Spinal cord (tissue), 10 donors: ENCODE results near the gene TPM2. TPM values are rescaled to one million over a fixed set of nuclear protein-coding genes. Genes with fewer than 3 reads are reported as not detected.
A peak's percentile ranks its signal among the peaks of the same experiment; 100 is the strongest.

Experiments used
- DNase-seq, 6 donors: peaks; one replicate each; pipeline versions ENCODE4 v3.0.0 to v3.0.0-alpha.2; 2013 to 2015; ENCODE audit warnings: low spot score in 6 of 6, low read depth in 4 of 6
- H3K27ac ChIP-seq: one replicate; pipeline ENCODE4 v1.5.1; 2013; ENCODE audit warnings: low read depth, low read length, control low read depth
- H3K27me3 ChIP-seq: one replicate; pipeline ENCODE4 v1.6.1; 2013; ENCODE audit warnings: low read length; ENCODE audit not compliant: control insufficient read depth, insufficient read depth
- H3K36me3 ChIP-seq: one replicate; pipeline ENCODE4 v1.6.1; 2013; ENCODE audit warnings: low read length; ENCODE audit not compliant: control insufficient read depth, insufficient read depth
- H3K4me1 ChIP-seq: one replicate; pipeline ENCODE4 v1.6.1; 2013; ENCODE audit warnings: low read length; ENCODE audit not compliant: control insufficient read depth, insufficient read depth
- H3K4me3 ChIP-seq: one replicate; pipeline ENCODE4 v1.5.1; 2013; ENCODE audit warnings: low read depth, low read length, control low read depth
- H3K9me3 ChIP-seq: one replicate; pipeline ENCODE4 v1.6.1; 2013; ENCODE audit warnings: low read length; ENCODE audit not compliant: control insufficient read depth, insufficient read depth
- WGBS: methylation state at CpG from one replicate; pipeline ENCODE4 v1.1.5; 2013; ENCODE audit warnings: missing lambda C conversion rate; ENCODE audit not compliant: insufficient coverage; 5-methylcytosine and 5-hydroxymethylcytosine counted together
- polyA plus RNA-seq, 2 donors: library from polyadenylated mRNA; unstranded; fragments of 120-200 nt; gene quantifications; one replicate each; pipeline ENCODE4 v1.2.1, GENCODE V29; 2013; ENCODE audit not compliant: insufficient read length in 2 of 2
- total RNA-seq, 2 donors: library from RNA; depleted of rRNA in 1 of 2; stranded (reverse); fragments of 120-200 nt in 1 of 2; fragments of >200 nt in 1 of 2; gene quantifications; one replicate each; pipeline versions ENCODE4 v1.2.3 to v1.2.4, GENCODE V29; 2013 to 2014
- donor health status: healthy.

Gene TPM2
- total and polyA plus RNA-seq, 4 donors: 29.6 to 191 (median 96.9) TPM

GRCh38 chr9:35700031-35700430 is 10.3 kb upstream of the TPM2 start:
- H3K9me3 ChIP-seq: no peaks in the 10 kb centered on the region
- H3K36me3 ChIP-seq: peaks cover 76% of the 10 kb centered on the region
- no peak overlapping the region for H3K4me3 ChIP-seq
- no peak for DNase-seq
- H3K27me3 ChIP-seq: no peaks in the 10 kb centered on the region
- no peaks in the 10 kb centered on the region for H3K4me1 ChIP-seq
- WGBS: 78% methylated on average over 11 of the region's 11 CpGs
- H3K27ac ChIP-seq: no peak overlapping the region

- Histone ChIP-seq H3K9me3 (no peaks in the 10 kb centered on the region), H3K4me3 (no peak overlapping the region), H3K27ac (no peak overlapping the region), H3K4me1 (no peaks in the 10 kb centered on the region), H3K27me3 (no peaks in the 10 kb centered on the region), H3K36me3 (peaks cover 58% of the 10 kb centered on the region)
- DNase-seq: no peak
- 87% methylated on average over 3 of the region's 5 CpGs for WGBS
Observed at GRCh38 chr9:35698231-35698630, 8.5 kb upstream of the TPM2 start.

GRCh38 chr9:35697486-35697885 is 7.8 kb upstream of the TPM2 start:
- Histone ChIP-seq H3K27ac (no peak overlapping the region), H3K4me3 (no peak overlapping the region), H3K9me3 (no peaks in the 10 kb centered on the region), H3K4me1 (no peaks in the 10 kb centered on the region), H3K36me3 (peaks cover 51% of the 10 kb centered on the region), H3K27me3 (no peaks in the 10 kb centered on the region)
- 94% methylated on average over 14 of the region's 14 CpGs for WGBS
- DNase-seq: no peak

- 27% methylated on average over 7 of the region's 9 CpGs for WGBS
- Histone ChIP-seq H3K36me3 (peaks cover 44% of the 10 kb centered on the region), H3K4me3 (no peak overlapping the region), H3K4me1 (peaks cover under 1% of the 10 kb centered on the region), H3K9me3 (no peaks in the 10 kb centered on the region), H3K27me3 (no peaks in the 10 kb centered on the region), H3K27ac (no peak overlapping the region)
- peak in 2 of 6 donors; percentile 53 to 59 for DNase-seq
Observed at GRCh38 chr9:35696520-35697215, 6.9 kb upstream of the TPM2 start.

- H3K27ac ChIP-seq: no peak overlapping the region
- WGBS: 94% methylated on average over 2 of the region's 3 CpGs
- peaks cover 38% of the 10 kb centered on the region for H3K36me3 ChIP-seq
Observed at GRCh38 chr9:35695943-35696401, 6.2 kb upstream of the TPM2 start.

GRCh38 chr9:35691757-35692301 is 2.1 kb upstream of the TPM2 start:
- Histone ChIP-seq H3K4me3 (no peak overlapping the region), H3K36me3 (no peaks in the 10 kb centered on the region), H3K27me3 (no peaks in the 10 kb centered on the region), H3K4me1 (peaks cover 22% of the 10 kb centered on the region), H3K27ac (peak overlapping the region; percentile 95), H3K9me3 (no peaks in the 10 kb centered on the region)
- DNase-seq: no peak
- WGBS: 72% methylated on average over 5 of the region's 13 CpGs

More at GRCh38 chr9:35695943-35696401, 6.2 kb upstream of the TPM2 start:
- Histone ChIP-seq H3K4me3 (no peak overlapping the region), H3K9me3 (no peaks in the 10 kb centered on the region), H3K4me1 (peaks cover 7% of the 10 kb centered on the region), H3K27me3 (no peaks in the 10 kb centered on the region)
- no peak for DNase-seq

- peak overlapping the region; percentile 95 for H3K27ac ChIP-seq
- H3K9me3 ChIP-seq: no peaks in the 10 kb centered on the region
- no peaks in the 10 kb centered on the region for H3K36me3 ChIP-seq
- DNase-seq: no peak
- peaks cover 27% of the 10 kb centered on the region for H3K4me1 ChIP-seq
- no peaks in the 10 kb centered on the region for H3K27me3 ChIP-seq
- peak overlapping the region; percentile 88 for H3K4me3 ChIP-seq
- WGBS: 26% methylated on average over 9 of the region's 10 CpGs
Observed at GRCh38 chr9:35691334-35691650, 1.6 kb upstream of the TPM2 start.

GRCh38 chr9:35690614-35691333 is 1.0 kb upstream of the TPM2 start:
- Histone ChIP-seq H3K36me3 (no peaks in the 10 kb centered on the region), H3K4me3 (peak overlapping the region; percentile 88), H3K27ac (peak overlapping the region; percentile 95), H3K27me3 (no peaks in the 10 kb centered on the region), H3K9me3 (no peaks in the 10 kb centered on the region), H3K4me1 (peaks cover 31% of the 10 kb centered on the region)
- WGBS: under 1% methylated on average over 51 of the region's 61 CpGs
- DNase-seq: peak in 2 of 6 donors; percentile 67 to 82

- Histone ChIP-seq H3K4me1 (peaks cover 34% of the 10 kb centered on the region), H3K27me3 (no peaks in the 10 kb centered on the region), H3K36me3 (peaks cover 4% of the 10 kb centered on the region), H3K27ac (peak overlapping the region; percentile 95), H3K9me3 (no peaks in the 10 kb centered on the region), H3K4me3 (peak overlapping the region; percentile 88)
- peak in 1 of 6 donors; percentile 48 for DNase-seq
- 0% methylated on average over 21 of the region's 21 CpGs for WGBS
Observed at GRCh38 chr9:35690294-35690613, 529 bp upstream of the TPM2 start.
